ENCODE results near the gene PRODH2.
"Not testable (repeated sequence)": the region's sequence is repeated elsewhere in the genome, so short reads cannot be mapped to it uniquely, and the experiment has no call there.

The PRODH2 gene

DNA sequence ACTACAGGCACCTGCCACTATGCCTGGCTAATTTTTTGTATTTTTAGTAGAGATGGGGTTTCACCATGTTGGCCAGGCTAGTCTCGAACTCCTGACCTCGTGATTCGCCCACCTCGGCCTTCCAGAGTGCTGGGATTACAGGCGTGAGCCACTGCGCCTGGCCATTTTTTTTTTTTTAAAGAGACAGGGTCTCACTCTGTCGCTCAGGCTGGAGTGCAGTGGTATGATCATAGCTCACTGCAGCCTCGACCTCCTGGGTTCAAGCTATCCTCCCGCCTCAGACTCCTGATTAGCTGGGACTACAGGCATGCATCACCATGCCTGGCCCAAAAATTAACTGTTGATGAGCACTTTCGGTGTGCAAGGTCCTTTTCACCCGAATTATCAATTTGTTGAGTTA lies 23.5 kb upstream of the PRODH2 start:
- H3K36me3 ChIP-seq (ENCODE audit: control insufficient read depth, insufficient read depth, low read length); H3K4me3 ChIP-seq (ENCODE audit: low read depth, low read length); H3K27me3 ChIP-seq (ENCODE audit: control insufficient read depth, insufficient read depth, low read length): not testable (repeated sequence)

GRCh38 chr19:35833972-35834371 lies 21.3 kb upstream of the PRODH2 start:
- Histone ChIP-seq H3K4me1 (ENCODE audit: control insufficient read depth, insufficient read depth, low read length) (no peaks in the 10 kb centered on the region), H3K27me3 (ENCODE audit: control insufficient read depth, insufficient read depth, low read length) (peaks cover 12% of the 10 kb centered on the region), H3K4me3 (ENCODE audit: low read depth, low read length) (no peak overlapping the region), H3K9me3 (ENCODE audit: control insufficient read depth, insufficient read depth, low read length) (no peaks in the 10 kb centered on the region), H3K9ac (ENCODE audit: low read depth, low read length) (no peak overlapping the region), H3K36me3 (ENCODE audit: control insufficient read depth, insufficient read depth, low read length) (no peaks in the 10 kb centered on the region)

More for the DNA sequence above, 23.5 kb upstream of the PRODH2 start:
- H3K9me3 ChIP-seq (ENCODE audit: control insufficient read depth, insufficient read depth, low read length); H3K4me1 ChIP-seq (ENCODE audit: control insufficient read depth, insufficient read depth, low read length); H3K9ac ChIP-seq (ENCODE audit: low read depth, low read length): not testable (repeated sequence)

DNA sequence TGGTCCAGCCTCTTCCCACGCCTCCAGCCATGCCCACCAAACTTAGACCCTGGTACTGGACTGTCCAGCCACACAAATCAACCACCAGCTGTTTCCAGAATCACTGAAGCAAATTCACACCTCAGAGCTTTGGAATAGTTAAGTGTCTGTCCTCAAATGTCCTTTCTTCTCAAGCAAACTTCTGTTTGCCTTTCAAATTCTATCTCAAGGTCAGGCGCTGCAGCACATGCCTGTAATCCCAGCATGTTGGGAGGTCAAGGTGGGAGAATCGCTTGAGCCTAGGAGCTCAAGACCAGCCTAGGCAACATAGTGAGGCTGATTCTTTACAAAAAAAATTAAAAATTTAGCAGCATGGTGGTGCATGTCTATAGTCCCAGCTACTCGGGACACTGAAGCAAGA lies 19.4 kb upstream of the PRODH2 start:
- no peak overlapping the region for H3K9ac ChIP-seq (ENCODE audit: low read depth, low read length)
- no peaks in the 10 kb centered on the region for H3K4me1 ChIP-seq (ENCODE audit: control insufficient read depth, insufficient read depth, low read length)
- H3K9me3 ChIP-seq (ENCODE audit: control insufficient read depth, insufficient read depth, low read length), result no peaks in the 10 kb centered on the region
- no peaks in the 10 kb centered on the region for H3K36me3 ChIP-seq (ENCODE audit: control insufficient read depth, insufficient read depth, low read length)
- no peak overlapping the region for H3K4me3 ChIP-seq (ENCODE audit: low read depth, low read length)
- peaks cover 12% of the 10 kb centered on the region for H3K27me3 ChIP-seq (ENCODE audit: control insufficient read depth, insufficient read depth, low read length)

DNA sequence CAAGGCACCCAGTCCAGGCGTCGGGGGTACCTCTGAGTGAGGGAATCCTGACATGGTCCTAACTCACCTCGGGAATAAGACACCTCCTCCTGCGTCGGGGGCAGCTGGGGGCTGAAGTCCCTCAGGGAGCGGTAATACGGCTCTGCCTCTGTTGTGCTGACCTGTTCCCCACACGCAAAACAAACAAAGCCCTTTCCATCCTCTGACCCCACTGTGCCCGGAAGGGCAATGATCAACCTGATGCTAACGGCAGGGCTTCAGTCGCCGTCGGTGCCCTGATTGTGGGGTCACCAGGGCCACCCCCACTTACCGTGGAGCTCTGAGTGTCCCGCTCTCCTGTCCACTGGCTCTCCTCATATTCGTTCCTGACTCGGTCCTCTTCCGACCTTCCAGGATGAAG lies 18.3 kb upstream of the PRODH2 start:
- Histone ChIP-seq H3K36me3 (ENCODE audit: control insufficient read depth, insufficient read depth, low read length) (no peaks in the 10 kb centered on the region), H3K4me3 (ENCODE audit: low read depth, low read length) (no peak overlapping the region)

GRCh38 chr19:35828692-35829301 lies 16.2 kb upstream of the PRODH2 start:
- Histone ChIP-seq H3K4me1 (ENCODE audit: control insufficient read depth, insufficient read depth, low read length) (no peaks in the 10 kb centered on the region), H3K27me3 (ENCODE audit: control insufficient read depth, insufficient read depth, low read length) (peaks cover 10% of the 10 kb centered on the region), H3K36me3 (ENCODE audit: control insufficient read depth, insufficient read depth, low read length) (no peaks in the 10 kb centered on the region), H3K9me3 (ENCODE audit: control insufficient read depth, insufficient read depth, low read length) (no peaks in the 10 kb centered on the region), H3K4me3 (ENCODE audit: low read depth, low read length) (no peak overlapping the region), H3K9ac (ENCODE audit: low read depth, low read length) (no peak overlapping the region)

More for the DNA sequence above, 18.3 kb upstream of the PRODH2 start:
- no peak overlapping the region for H3K9ac ChIP-seq (ENCODE audit: low read depth, low read length)
- H3K9me3 ChIP-seq (ENCODE audit: control insufficient read depth, insufficient read depth, low read length), result no peaks in the 10 kb centered on the region
- H3K27me3 ChIP-seq (ENCODE audit: control insufficient read depth, insufficient read depth, low read length), result peaks cover 12% of the 10 kb centered on the region
- no peaks in the 10 kb centered on the region for H3K4me1 ChIP-seq (ENCODE audit: control insufficient read depth, insufficient read depth, low read length)

DNA sequence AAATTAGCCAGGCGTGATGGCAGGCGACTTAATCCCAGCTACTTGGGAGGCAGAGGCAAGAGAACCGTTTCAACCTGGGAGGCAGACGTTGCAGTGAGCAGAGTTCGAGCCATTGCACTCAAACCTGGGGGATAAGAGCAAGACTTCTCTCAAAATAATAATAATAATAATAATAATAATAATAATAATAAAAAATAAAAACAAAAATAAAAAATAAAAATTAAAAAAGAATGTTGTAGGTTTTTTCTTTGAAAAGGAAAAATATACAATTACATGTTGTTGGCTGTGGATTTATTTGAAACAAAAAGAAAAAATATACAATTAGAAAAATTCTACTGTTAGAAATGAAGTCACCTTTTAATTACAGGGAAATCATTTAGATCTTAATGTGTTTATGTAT lies 11.5 kb upstream of the PRODH2 start:
- Histone ChIP-seq H3K36me3 (ENCODE audit: control insufficient read depth, insufficient read depth, low read length) (no peaks in the 10 kb centered on the region), H3K9ac (ENCODE audit: low read depth, low read length) (no peak overlapping the region)

DNA sequence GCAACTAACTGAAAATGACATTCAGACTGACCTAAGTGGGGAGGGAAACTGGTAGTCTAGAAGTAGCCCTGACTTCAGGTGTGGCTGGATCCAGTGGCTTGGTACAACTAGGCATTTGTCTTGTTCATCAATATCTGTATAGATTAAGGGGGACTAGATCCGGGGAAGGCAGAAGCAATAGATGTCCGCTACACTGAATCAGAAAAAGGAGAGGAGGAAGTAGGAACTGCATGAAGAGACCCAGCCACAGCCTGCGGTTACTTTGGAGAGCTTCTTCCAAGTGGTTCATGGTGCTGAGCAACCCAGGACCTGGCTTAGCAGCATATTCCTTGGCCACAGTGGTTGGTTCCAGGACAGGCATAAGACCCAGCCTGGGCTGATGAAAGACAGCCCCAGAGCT lies 9.9 kb upstream of the PRODH2 start:
- Histone ChIP-seq H3K9ac (ENCODE audit: low read depth, low read length) (no peak overlapping the region), H3K36me3 (ENCODE audit: control insufficient read depth, insufficient read depth, low read length) (no peaks in the 10 kb centered on the region), H3K27me3 (ENCODE audit: control insufficient read depth, insufficient read depth, low read length) (no peaks in the 10 kb centered on the region), H3K9me3 (ENCODE audit: control insufficient read depth, insufficient read depth, low read length) (no peaks in the 10 kb centered on the region), H3K4me1 (ENCODE audit: control insufficient read depth, insufficient read depth, low read length) (peaks cover 2% of the 10 kb centered on the region), H3K4me3 (ENCODE audit: low read depth, low read length) (no peak overlapping the region)

More for the DNA sequence above, 11.5 kb upstream of the PRODH2 start:
- H3K4me3 ChIP-seq (ENCODE audit: low read depth, low read length), result no peak overlapping the region
- peaks cover 2% of the 10 kb centered on the region for H3K4me1 ChIP-seq (ENCODE audit: control insufficient read depth, insufficient read depth, low read length)
- no peaks in the 10 kb centered on the region for H3K9me3 ChIP-seq (ENCODE audit: control insufficient read depth, insufficient read depth, low read length)
- H3K27me3 ChIP-seq (ENCODE audit: control insufficient read depth, insufficient read depth, low read length), result no peaks in the 10 kb centered on the region

DNA sequence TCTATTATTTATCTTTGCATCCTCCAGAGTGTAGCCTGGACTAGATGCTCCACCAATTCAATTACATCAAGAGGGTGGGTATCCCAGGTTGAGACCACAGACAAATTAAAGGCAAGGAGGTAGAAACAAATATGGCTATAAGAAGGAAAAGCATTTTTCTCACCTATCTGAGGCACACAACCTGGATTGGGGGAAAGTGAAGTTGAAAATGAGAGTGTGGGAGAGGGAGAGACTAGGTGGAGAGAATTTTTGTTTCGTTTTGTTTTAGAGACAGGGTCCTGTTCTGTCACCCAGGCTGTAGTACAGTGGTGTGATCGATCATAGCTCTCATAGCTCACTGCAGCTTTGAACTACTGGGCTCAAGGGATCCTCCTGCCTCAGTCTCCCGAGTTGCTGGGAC lies 5.8 kb upstream of the PRODH2 start:
- Histone ChIP-seq H3K4me3 (ENCODE audit: low read depth, low read length) (no peak overlapping the region), H3K4me1 (ENCODE audit: control insufficient read depth, insufficient read depth, low read length) (peaks cover 2% of the 10 kb centered on the region), H3K36me3 (ENCODE audit: control insufficient read depth, insufficient read depth, low read length) (no peaks in the 10 kb centered on the region), H3K9me3 (ENCODE audit: control insufficient read depth, insufficient read depth, low read length) (no peaks in the 10 kb centered on the region), H3K9ac (ENCODE audit: low read depth, low read length) (no peak overlapping the region), H3K27me3 (ENCODE audit: control insufficient read depth, insufficient read depth, low read length) (no peaks in the 10 kb centered on the region)

DNA sequence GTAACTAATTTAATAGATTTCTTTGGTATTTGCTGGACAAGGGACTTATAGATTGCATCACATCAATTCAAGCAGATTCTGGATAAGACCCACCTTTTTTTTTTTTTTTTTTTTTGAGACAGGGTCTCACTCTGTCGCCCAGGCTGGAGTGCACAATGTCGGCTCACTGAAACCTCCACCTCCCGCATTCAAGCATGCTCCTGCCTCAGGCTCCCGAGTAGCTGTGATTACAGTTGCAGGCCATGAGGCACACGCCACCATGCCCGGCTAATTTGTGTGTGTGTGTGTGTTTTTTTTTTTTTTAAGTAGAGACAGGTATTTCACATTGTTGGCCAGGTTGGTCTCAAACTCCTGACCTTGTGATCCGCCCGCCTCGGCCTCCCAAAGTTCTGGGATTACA lies 4.2 kb upstream of the PRODH2 start:
- Histone ChIP-seq H3K27me3 (ENCODE audit: control insufficient read depth, insufficient read depth, low read length) (no peaks in the 10 kb centered on the region), H3K36me3 (ENCODE audit: control insufficient read depth, insufficient read depth, low read length) (no peaks in the 10 kb centered on the region), H3K9ac (ENCODE audit: low read depth, low read length) (no peak overlapping the region), H3K4me1 (ENCODE audit: control insufficient read depth, insufficient read depth, low read length) (peaks cover 2% of the 10 kb centered on the region), H3K4me3 (ENCODE audit: low read depth, low read length) (no peak overlapping the region), H3K9me3 (ENCODE audit: control insufficient read depth, insufficient read depth, low read length) (no peaks in the 10 kb centered on the region)

DNA sequence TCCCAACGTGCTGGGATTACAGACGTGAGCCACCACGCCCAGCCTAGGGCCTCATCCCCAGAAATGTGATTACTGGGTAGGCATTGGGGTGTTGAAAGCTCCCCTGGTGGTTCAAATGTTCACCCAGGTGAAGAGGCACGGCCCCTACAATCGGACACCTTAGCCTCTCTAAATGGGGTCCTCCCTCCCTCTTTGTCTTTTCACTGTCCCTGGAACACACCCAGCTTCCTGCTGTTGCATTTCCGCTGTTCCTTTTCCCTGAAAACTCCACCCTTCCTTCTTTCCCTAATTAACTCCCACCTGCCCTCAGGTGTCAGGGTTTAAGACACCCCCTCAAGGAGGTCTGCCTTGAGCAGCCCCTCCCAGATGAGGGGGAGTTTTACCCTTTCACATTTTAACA lies 3.6 kb upstream of the PRODH2 start:
- Histone ChIP-seq H3K36me3 (ENCODE audit: control insufficient read depth, insufficient read depth, low read length) (no peaks in the 10 kb centered on the region), H3K27me3 (ENCODE audit: control insufficient read depth, insufficient read depth, low read length) (no peaks in the 10 kb centered on the region), H3K4me3 (ENCODE audit: low read depth, low read length) (no peak overlapping the region), H3K9me3 (ENCODE audit: control insufficient read depth, insufficient read depth, low read length) (no peaks in the 10 kb centered on the region), H3K4me1 (ENCODE audit: control insufficient read depth, insufficient read depth, low read length) (peaks cover 2% of the 10 kb centered on the region), H3K9ac (ENCODE audit: low read depth, low read length) (no peak overlapping the region)

DNA sequence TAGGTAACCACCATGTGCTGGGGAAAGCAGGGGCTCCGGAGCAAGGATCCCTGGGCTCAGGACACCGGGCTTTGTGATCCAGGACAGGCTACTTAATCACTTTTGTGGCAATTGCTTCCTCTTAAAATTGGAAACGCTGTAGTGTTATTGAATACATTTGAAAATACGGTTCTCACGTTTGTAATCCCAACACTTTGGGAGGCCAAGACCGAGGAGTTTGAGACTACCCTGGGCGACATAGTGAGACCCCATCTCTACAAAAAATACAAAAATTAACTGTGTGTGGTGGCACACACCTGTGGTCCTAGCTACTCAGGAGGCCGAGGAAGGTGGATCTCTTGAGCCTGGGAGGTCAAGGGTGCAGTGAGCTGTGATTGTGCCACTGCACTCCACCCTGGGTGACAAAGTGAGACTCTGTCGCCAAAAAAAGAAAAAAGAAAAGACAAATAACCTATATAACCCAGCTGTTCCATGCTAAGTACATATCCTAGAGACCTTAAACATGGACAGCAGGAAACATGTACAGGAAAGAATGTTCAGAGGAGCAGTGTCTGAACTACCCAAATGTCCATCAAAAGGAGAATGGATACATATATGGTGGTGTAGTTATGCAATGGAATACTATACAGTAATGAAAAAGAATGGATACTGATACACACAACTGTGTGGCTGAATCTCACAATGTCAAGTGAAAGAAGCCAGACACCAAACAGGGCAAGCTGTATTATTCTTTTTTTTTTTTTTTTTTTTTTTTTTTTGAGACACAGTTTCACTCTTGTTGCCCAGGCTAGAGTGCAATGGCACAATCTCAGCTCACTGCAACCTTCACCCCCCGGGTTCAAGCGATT lies 622 bp upstream of the PRODH2 start:
- Histone ChIP-seq H3K36me3 (ENCODE audit: control insufficient read depth, insufficient read depth, low read length) (no peaks in the 10 kb centered on the region), H3K9ac (ENCODE audit: low read depth, low read length) (no peak overlapping the region), H3K9me3 (ENCODE audit: control insufficient read depth, insufficient read depth, low read length) (no peaks in the 10 kb centered on the region), H3K4me3 (ENCODE audit: low read depth, low read length) (no peak overlapping the region), H3K27me3 (ENCODE audit: control insufficient read depth, insufficient read depth, low read length) (no peaks in the 10 kb centered on the region), H3K4me1 (ENCODE audit: control insufficient read depth, insufficient read depth, low read length) (no peaks in the 10 kb centered on the region)
